T-helper 1 cell treated with Interleukin-12 subunit alpha and Interleukin-12 subunit beta and Interleukin-4 antibody, amounts not matched to agents 30 ng/mL and 1 ng/mL, for 36 hours (primary cell): ENCODE measurements around the gene NTM. TPM values are rescaled to one million over a fixed set of nuclear protein-coding genes. Genes with fewer than 3 reads are reported as not detected.

ENCODE experiments used
- intact Hi-C: fragments of 100-400 bp; cut with micrococcal nuclease; formaldehyde crosslinking; loops from one replicate; pipeline ENCODE4 v1.15.1; 2024
- total RNA-seq: library from RNA; stranded (reverse); gene quantifications from 2 replicates; pipeline ENCODE4 v1.2.3, GENCODE V29; 2022

NTM gene
- total RNA-seq, 1 donor from 2014 or later, result not detected

DNA sequence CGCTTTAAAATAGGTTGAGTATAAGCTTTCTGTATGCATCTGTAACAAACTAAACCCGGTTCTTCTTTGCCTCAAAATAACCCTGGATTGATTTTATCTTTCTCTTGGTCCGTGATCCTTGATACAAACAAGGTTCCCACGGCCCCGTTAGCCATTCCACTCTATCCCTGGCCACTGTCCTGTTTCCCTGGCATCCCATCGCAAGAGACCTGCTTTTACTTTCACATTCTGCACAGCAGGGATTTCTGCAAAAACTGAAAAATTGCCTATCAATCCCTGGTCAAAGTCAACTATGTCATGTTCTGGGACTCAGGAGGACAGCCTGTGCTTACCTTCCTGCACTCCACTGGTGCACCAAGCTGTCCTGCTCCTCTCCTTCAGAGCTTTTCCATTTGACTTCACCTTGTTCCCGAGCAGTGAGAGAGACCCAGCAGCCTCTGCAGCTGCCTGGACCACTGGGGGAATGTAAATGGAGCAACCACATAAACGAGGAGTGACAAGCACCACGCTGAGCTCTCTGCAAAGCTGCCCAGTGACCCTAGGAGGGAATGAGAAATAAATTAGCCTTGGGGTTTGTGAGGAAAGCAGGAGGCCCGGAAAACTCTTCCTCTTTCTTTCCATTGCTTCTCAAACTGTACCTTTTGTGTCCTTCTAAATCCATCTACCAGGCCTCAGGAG, 175.9 kb downstream of the NTM start:
- intact Hi-C loops, result no loop called here

DNA sequence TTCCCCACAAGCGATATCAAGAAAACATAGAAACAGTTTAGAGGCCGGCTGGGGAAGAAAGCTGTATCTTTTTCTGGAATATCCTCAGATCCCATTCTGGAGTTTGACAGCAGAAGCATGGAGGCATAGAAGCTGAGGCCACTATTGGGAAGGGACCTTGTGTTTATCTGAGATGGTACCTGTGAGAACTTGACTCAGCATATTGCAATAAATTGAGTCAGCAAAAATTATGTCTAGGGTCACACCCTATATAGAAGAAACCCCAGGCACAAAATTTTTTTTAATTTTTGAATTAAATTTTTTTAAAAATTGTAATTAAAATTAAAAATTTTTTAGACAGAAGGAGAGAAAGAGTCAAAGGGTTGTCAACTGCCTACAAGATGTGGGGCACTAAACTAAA, 178.7 kb downstream of the NTM start:
- intact Hi-C loops, result no loop called here

DNA sequence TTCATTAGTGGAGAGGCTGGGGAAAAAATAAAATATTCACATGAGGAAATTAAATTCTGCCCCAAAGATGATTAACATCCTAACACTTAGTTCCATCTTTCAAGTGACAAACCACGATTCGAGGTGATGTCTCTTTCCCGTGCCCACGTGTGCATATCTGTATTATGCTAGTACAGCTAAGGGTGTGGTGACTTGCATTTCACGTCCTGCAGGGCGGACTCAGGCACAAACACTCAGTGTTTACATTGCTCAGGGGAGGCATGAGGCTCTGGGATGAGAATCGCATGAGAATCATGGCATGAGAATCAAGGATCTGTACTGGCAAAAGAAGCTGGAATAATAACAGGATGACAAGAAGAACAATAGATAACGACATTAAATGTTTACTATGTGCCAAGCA, 179.4 kb downstream of the NTM start:
- intact Hi-C loops, result no loop called here

DNA sequence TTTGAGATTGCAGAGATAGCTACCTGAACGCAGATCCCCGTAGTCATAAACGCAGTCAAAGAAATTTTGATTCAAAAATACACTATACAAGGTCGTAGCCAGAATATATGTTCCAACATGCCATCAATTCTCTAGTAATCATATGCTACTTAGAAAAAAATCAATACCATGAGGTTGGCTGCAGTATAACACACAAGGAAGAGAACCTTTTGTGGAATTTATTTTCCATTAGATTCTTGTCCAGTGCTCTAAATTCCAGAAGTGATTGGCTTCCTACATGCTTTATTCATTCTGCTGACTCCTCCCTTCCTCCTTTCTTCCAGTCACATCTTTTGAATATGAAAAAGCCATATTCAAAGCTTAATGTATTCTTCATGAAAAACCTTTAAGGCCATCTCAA, 189.9 kb downstream of the NTM start:
- intact Hi-C loops, result no loop called here

DNA sequence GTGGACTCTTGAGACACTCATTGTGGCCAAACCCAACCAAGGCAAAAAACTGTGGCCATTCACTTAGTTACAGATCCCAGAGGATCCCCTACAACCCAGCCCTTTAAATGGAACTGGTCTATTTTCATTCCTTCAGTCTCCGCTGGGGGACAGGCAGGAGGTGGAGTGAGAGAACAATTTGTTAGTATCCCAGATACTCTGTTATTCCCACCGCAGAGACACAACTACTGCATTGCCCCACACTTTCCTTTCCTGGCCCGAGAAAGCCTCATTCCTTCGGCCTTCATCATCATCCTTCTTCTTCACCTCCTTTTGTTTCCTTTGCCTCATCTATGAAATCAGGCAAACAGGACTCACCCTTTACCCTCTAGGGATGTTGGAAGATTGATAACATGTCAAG, 191.1 kb downstream of the NTM start:
- intact Hi-C loops, result no loop called here

DNA sequence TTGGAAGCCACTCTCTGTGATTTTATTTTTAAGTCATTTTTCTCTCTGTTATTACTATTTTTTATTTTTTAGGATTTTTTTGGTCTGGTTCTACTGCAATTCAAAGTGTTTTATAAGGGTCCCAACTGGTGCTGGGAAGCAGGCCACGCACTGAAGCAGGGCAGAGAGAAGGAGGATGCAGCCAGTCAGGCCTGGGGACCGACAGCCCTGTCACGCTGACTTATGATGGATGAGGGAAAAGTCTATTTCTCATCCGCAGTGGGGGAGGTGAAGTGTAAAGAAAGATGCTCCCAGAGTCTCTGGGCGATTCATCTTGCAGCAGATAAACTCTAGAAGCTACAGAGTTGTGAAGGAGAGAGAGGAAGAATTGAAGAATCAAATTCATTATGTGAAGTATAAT, 191.6 kb downstream of the NTM start:
- intact Hi-C loops, result no loop called here

DNA sequence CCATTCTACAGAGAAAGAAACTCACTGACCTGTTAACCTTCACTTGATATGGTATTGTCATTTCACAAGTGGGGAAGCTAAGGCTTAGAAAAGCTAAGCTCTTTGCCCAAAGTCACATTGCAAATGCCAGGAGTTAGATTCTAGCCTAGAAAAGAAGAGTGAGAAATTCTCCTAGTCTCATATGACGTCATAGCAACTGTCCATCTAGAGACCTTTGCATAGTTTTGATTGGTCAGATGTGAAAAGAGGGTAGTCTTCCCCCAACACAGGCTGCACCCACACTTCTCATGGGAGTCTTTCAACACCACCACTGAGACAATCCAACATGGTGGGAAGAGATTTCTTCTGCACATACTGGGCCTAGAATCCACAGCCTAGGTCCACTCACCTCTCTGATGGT, 197.9 kb downstream of the NTM start:
- intact Hi-C loops, result no loop called here

DNA sequence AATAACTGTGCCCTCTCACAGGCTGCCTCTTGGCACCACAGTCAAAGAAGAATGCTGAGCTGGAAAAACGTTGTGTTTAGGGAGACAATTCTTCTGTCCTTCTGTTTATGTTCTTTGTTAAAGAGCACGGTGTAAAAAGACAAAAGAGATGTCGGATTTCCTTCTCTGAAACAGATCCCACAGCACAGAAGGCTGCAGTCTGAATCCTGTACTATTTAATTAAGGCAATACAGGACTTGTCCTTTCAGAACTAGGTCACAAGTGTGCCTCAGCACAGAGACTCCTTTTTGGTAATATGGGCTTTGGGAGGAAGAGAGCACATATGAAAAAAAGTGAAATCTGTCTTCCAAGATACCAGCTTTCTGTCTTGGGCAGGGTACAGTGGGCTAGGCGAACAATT, 201.2 kb downstream of the NTM start:
- intact Hi-C loops, result no loop called here

DNA sequence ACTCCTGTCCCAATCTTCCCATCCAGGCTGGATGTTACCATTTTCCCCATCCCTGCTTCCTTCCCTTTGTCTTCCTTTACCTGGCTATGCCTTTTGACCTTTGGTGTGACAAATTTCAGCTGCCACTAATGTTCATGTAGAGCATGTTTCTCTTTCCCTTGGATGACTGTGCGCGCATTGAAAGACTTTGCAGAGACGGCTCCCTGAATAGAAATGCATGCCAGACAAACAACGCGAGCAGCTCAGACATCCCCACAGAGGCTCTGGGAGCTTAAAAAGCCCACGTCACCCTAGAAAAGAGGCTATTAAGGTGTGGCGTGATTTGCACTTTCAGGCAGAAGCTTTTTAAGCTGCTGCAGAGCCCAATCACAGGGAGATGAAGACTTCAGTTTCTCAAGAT, 202.0 kb downstream of the NTM start:
- intact Hi-C loops, result no loop called here

DNA sequence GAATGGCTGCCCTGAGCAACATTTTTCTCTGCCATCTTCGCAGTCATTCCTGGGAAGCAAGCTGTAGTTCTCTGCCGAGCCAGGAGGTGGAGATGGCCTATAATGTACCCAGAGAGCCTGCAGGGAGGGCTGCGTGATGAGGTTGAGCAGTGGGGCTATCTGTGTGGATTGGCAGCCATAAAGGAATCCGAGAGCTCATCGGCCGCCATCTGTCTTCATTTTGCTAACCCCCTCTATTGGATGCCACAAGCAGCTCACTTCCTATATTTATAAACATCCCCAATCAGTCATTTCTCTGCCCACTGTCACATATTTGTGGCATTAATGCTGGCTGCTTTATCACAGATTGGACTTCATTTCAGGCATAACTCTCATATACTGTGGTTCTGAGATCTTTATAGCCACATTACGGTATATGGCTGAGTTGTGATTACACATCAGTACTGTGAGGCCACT, 209.5 kb downstream of the NTM start:
- intact Hi-C loops, result no loop called here

DNA sequence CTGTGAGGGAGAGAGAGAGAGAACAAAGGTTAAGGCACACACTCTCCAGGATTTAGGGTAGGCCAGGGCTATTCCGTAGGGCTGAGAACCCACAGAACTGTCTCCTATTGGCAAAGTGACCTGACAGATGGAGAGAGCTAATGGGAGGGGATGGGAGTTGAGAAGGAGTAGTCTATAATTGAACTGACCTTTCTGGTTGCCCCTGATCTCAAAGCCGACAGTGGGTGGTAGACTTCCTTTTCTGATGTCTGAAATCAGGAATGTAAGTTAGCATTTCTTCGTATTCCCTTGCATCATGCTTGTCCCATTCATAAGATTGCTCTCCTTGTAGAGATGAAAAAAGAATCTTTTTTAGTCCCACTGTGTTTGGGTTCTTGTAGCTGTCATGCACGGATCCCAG, 210.1 kb downstream of the NTM start:
- intact Hi-C loops, result no loop called here

DNA sequence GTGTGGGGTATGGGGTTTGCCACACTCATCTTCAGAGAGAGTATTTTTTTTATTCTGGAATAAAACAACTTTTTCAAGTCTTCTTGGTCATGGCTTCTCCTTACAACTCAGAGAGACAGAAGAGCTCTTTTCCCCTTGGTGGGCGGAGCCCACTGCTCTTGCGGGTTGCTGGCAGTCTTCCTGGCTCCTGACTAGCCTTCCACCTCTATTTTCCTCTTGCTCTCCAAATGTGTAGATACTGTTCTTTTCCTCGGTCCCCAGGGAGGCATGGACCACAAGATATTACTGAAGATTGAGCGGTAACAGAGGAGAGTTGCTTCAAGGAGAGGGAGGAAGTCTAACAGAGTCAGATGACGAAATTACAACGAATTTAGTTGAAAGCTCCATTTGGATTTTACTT, 210.6 kb downstream of the NTM start:
- intact Hi-C loops, result no loop called here

DNA sequence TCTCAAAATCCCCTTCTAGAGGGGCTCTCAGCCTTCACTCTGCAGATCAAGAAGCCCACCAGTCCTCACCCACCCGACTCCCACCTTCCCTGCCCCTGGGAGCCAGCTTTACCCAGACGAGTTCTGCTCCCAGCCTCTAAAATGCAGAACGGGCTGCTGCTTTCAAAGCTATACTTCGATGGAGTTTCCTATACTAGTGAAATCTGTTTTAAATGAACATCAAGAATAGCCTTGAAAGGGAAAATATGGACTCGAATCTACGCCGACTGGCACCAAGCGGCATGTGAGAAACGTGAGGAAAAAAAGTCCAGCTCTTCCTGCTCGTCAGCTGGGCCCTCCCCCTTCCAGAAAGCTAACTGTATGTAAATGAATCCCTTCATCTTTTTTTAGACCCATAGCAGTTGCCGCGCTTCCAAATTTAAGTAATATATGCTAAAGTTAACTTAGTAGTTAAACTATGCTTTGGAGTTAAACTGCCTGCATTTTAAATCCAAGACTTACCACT, 211.7 kb downstream of the NTM start:
- intact Hi-C loops, result no loop called here

DNA sequence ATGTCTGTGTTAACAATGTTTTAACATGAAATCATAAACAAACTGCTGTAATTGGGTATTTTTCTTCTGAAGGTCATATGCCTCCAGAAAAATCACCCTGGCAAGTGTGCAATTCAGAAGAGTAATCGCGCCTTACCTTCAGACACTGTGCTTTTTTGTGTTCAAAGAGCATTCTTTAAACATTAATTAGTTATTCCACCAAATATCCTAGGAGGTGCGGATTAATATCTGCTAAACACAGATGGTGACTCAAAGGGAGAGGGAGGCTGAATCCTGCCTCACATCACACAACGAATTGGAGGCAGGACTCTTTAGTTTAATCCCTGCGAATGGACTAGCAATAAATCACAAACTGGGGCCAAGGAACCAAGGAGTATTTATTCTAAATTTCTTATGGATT, 213.0 kb downstream of the NTM start:
- intact Hi-C loops, result no loop called here

DNA sequence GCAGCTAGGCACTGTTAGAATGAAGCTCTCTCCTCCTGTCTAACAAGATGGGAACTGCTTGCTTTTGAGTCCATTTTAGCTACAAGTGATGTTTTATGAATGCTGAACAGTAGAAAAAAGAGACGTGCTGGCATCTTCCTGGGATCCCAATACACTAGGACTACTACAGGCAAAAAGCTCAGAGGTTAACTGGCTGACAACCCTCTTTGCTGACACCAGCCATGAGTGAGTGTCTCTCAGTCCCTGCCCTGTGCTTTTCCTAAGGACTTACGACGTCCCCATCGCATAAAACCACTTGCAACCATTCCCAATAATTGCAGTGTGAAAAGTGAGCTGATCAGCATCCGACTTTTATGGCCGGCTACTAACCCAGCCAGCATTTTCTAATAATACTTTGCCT, 213.5 kb downstream of the NTM start:
- intact Hi-C loops, result no loop called here

DNA sequence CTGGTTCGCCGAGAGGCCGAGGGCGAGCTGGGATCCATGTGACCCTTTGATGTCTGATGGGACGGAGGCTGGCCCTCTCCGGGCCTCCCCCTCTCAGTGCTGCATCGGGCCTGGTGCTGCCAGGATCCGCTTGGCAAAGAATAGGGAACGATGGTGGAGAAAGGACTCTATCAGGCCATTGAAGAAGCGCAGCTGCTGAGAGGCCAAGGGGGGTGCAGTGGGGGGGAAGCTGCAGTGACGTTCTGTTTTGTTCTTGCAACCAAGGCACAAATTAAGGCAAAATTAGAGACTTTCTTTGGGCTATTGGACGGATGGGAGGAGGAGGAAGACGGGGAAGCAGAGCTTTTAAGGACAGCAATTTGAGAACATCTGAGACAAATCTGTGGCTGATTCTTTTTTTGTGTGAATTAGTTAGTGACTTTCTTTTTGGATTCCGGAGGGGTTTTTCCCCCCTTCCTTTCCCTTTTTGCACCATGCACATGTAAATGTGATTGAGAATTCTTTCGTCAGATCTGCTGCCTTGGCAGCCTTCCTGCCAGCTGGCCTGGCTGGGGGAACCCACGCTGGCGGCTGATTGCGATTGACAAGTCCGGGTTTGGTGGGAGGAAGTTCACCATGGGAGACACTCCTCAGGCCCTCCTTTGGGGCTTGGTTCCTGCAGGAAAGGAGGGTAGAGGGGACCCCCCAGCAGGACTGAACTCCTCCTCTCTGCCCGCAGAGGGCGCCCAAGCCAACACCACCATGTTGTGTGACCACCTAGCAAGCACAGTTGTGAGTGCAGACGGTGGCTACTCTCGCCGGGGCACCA, 214.6 kb downstream of the NTM start:
- intact Hi-C loops, result no loop called here

DNA sequence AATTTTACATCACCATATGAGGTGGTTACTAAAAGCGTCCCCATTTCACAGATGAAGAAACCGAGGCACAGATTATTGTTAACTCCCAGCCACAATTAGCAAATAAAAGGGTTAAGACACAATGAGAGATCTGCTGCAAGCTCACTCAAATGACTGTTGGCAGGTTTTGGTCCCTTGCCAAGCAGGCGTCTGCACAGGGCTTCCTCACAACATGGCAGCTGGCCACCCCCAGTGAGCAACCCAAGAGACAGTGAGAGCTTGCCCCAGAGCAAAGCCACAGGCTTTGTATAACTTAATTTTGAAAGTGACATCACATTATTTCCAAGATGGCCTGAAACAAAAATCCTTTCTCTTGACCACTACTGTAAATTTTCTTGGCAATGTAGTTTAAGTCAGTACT, 217.6 kb downstream of the NTM start:
- intact Hi-C loops, result no loop called here

DNA sequence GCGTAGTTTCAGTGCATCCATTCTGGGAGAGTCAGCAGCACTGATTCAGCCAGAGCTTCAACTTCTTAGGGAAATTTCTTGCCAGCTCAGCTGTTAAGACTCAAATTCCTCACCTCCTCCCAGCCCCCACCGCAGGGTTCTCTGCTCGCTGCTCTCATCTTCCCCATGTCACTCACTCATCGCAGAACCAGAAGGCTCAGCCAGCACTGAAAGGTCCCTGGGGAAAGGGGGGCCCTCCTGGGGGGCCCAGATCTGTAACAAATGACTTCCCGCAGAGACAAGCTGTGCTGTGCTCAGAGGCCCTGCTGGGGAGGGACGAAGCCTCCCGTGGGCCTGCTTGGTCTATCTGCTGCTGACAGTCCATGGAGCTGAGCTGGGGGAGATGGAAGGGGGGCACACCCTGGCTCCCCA, 220.6 kb downstream of the NTM start:
- intact Hi-C loops, result no loop called here

DNA sequence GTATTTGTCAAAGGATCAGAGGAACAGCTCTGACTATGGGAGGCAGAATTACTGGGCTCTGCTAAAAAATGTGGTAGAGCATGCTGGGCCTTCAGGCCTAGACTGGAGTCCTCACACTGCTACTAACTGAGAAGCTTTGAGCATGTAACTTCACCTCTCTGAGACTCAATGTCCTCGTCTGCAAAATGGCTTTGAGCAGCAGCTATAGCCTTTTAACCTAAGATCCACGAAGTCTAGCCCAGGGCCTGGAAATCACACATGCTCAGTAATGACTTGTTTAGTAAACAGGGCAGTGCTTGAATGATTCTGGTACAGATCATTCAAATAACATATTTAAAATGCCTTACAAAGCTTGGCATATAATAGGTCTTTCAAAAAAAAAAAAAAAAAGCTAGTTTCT, 221.7 kb downstream of the NTM start:
- intact Hi-C loops, result no loop called here

DNA sequence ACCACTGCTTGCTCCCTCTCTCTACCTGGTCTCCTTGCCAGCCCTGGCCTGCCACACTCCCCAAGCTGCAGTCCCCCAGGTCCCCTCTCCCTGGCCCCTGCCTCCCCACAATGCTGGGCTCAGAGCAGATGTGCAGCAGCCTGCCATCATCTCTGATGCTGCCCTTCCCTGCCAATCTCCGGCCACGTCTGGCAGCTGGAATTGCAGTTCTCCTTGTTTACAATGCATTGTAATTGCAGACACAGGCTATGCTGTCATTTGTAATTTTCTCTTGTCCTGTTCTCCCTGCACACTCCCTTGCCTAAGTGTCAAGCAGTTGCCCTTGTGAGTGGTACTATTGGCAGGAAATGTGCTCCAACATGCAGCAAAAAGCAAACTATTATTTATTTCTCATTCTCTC, 222.3 kb downstream of the NTM start:
- intact Hi-C loops, result no loop called here

DNA sequence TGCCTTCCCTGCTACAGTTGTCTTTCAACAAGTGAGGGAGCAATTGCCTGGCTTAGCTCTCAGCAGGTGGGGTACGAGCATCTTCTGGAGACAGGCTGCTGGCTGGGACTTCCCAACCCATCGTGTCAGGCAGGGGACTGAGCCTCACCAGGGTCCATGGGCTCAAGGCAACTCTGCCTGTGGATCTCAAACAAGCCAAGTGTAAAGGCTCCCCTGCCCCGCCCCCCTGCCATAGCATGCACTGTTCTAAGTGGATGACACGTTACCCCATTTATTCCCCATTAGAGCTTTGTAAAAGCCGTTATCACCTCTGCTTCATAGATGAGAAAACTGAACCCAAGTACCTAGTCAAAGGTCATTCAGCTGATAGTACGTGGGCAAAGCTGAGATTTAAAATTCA, 222.9 kb downstream of the NTM start:
- intact Hi-C loops, result no loop called here

DNA sequence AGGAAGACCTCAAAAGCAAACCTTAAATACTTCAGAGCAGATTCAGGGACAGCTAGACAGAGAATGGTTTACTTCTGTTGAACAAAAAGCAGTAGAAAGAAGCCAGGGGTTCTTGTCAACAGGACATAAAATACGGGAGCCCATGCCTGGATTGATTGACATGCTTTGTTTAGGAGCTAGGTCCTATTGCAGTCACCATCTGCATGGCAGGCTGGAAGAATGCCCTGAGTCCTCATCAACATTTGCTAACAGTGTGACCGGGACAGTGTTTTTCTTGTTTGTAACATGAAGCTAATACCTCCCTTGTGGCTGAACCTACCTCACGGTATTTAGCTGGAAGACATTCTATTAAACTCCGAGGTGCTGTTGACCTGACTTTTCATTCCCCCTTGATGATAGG, 225.4 kb downstream of the NTM start:
- intact Hi-C loops, result no loop called here

DNA sequence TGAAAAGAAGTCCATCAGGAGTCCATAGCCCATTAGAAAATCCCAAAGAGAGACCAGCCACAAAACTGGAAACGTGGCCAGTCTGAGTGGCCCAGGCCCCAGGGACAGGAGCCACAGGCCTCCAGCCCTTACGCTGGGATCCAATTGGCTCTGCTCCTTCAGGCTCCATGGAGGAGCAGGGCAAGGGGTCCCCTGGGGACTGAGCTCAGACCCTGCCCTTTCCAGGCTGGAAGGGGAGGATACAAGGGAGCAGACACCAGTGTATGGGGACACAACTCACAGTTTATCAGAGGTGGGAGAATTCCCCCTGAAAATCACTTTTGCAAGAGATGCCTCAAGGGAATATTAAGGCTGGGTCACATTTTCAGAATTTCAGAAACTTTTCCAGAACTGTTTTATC, 227.5 kb downstream of the NTM start:
- intact Hi-C loops, result no loop called here
